IMR-90 (cell line): ENCODE results near the gene ADAM12. TPM values are rescaled to one million over a fixed set of nuclear protein-coding genes. Genes with fewer than 3 reads are reported as not detected.

ENCODE experiments used
- ATAC-seq: fragments of 200-7000 bp; cut with Tn5 transposase; 2 replicates; pipeline ENCODE4 v1.9.1; 2020; ENCODE audit warnings: low read depth, mild to moderate bottlenecking, moderate library complexity
- BruUV-seq: library from RNA; stranded (reverse); fragments of 400-500 nt; replicated peaks from 2 replicates; lab custom pipeline; 2021; lab: Mats Ljungman, UMichigan
- CTCF ChIA-PET: fragments of 300-600 bp; formaldehyde crosslinking; extraction: SDS; loops from one replicate; lab custom pipeline; 2021; ENCODE audit warnings: antibody characterized with exemption; lab: Yijun Ruan, JAX
- POLR2A ChIA-PET: fragments of 300-600 bp; sonication (Branson Sonifier 250); formaldehyde crosslinking; loops from one replicate; lab custom pipeline; 2022; ENCODE audit warnings: antibody characterized with exemption; ENCODE audit not compliant: unreplicated experiment; lab: Charles Lee
- DNase-seq: peaks from one replicate; pipeline ENCODE4 v3.0.0; 2013
- H2AFZ ChIP-seq: replicated peaks from 2 replicates; pipeline ENCODE3; 2013; ENCODE audit warnings: low read length, mild to moderate bottlenecking; ENCODE audit not compliant: poor library complexity
- H2AK5ac ChIP-seq: 2 replicates; pipeline ENCODE4 v1.6.1; 2013; ENCODE audit warnings: low read depth, low read length, inconsistent platforms
- H2AK9ac ChIP-seq: replicated peaks from 2 replicates; pipeline ENCODE3; 2013; ENCODE audit warnings: mild to moderate bottlenecking, low read depth, low read length, moderate library complexity; ENCODE audit not compliant: poor library complexity
- H2BK120ac ChIP-seq: 2 replicates; pipeline ENCODE4 v1.6.1; 2013; ENCODE audit warnings: low read depth, low read length, inconsistent platforms
- H2BK15ac ChIP-seq: 3 replicates; pipeline ENCODE4 v1.6.1; 2013; ENCODE audit warnings: low read depth, low read length, inconsistent platforms
- H2BK20ac ChIP-seq: 2 replicates; pipeline ENCODE4 v1.6.1; 2013; ENCODE audit warnings: low read depth, mild to moderate bottlenecking, inconsistent platforms, low read length, moderate library complexity
- H2BK5ac ChIP-seq: 2 replicates; pipeline ENCODE4 v1.6.1; 2013; ENCODE audit warnings: mild to moderate bottlenecking, low read depth, low read length, inconsistent platforms; ENCODE audit not compliant: poor library complexity, severe bottlenecking
- H3K14ac ChIP-seq: replicated peaks from 2 replicates; pipeline ENCODE4 v1.6.1; 2013; ENCODE audit warnings: low read depth, low read length, inconsistent platforms
- H3K18ac ChIP-seq: 2 replicates; pipeline ENCODE4 v1.6.1; 2013; ENCODE audit warnings: low read depth, low read length, control low read depth
- H3K23ac ChIP-seq: 2 replicates; pipeline ENCODE4 v1.6.1; 2013; ENCODE audit warnings: low read depth, low read length, inconsistent platforms
- H3K27ac ChIP-seq: 2 replicates; pipeline ENCODE4 v1.5.1; 2013; ENCODE audit warnings: mild to moderate bottlenecking, control low read depth, low read length; ENCODE audit not compliant: insufficient read depth
- H3K27me3 ChIP-seq: 2 replicates; pipeline ENCODE4 v1.6.1; 2013; ENCODE audit warnings: low read length; ENCODE audit not compliant: control insufficient read depth, insufficient read depth
- H3K36me3 ChIP-seq: 2 replicates; pipeline ENCODE4 v1.6.1; 2013; ENCODE audit warnings: low read length, mixed read lengths; ENCODE audit not compliant: control insufficient read depth, insufficient read depth
- H3K4ac ChIP-seq: 2 replicates; pipeline ENCODE4 v1.6.1; 2013; ENCODE audit warnings: low read depth, low read length, inconsistent platforms
- H3K4me1 ChIP-seq: 2 replicates; pipeline ENCODE4 v1.6.1; 2013; ENCODE audit warnings: low read length, mixed read lengths; ENCODE audit not compliant: control insufficient read depth, insufficient read depth
- H3K4me2 ChIP-seq: 2 replicates; pipeline ENCODE4 v1.6.1; 2013; ENCODE audit warnings: low read depth, mild to moderate bottlenecking, control low read depth, low read length, moderate library complexity
- H3K4me3 ChIP-seq: 2 replicates; pipeline ENCODE4 v1.5.1; 2013; ENCODE audit warnings: low read depth, mild to moderate bottlenecking, control low read depth, low read length, moderate library complexity; ENCODE audit not compliant: insufficient read depth
- H3K56ac ChIP-seq: 2 replicates; pipeline ENCODE4 v1.6.1; 2013; ENCODE audit warnings: low read length, inconsistent platforms; ENCODE audit not compliant: insufficient read depth; ENCODE audit errors: extremely low read depth
- H3K79me1 ChIP-seq, 2 experiments: 2 replicates each; pipeline ENCODE4 v1.6.1; 2013; ENCODE audit warnings: low read length in 2 of 2, inconsistent platforms in 1 of 2, low read depth in 1 of 2
- H3K9ac ChIP-seq: 2 replicates; pipeline ENCODE4 v1.6.1; 2013; ENCODE audit warnings: low read depth, low read length, control low read depth
- H3K9me1 ChIP-seq: 2 replicates; pipeline ENCODE4 v1.6.1; 2013; ENCODE audit warnings: low read length, inconsistent platforms; ENCODE audit not compliant: insufficient read depth
- H3K9me3 ChIP-seq: 2 replicates; pipeline ENCODE4 v1.6.1; 2013; ENCODE audit warnings: low read length; ENCODE audit not compliant: control insufficient read depth, insufficient read depth
- H4K20me1 ChIP-seq: 2 replicates; pipeline ENCODE4 v1.6.1; 2013; ENCODE audit warnings: low read length, inconsistent platforms; ENCODE audit not compliant: insufficient read depth
- H4K5ac ChIP-seq: 2 replicates; pipeline ENCODE4 v1.6.1; 2013; ENCODE audit warnings: mild to moderate bottlenecking, low read depth, low read length, control low read depth
- H4K8ac ChIP-seq, 2 experiments: 2 replicates each; pipeline ENCODE4 v1.6.1; 2013; ENCODE audit warnings: low read depth in 2 of 2, low read length in 2 of 2, control low read depth in 1 of 2, inconsistent platforms in 1 of 2
- H4K91ac ChIP-seq: 2 replicates; pipeline ENCODE4 v1.6.1; 2013; ENCODE audit warnings: low read depth, low read length, inconsistent platforms; ENCODE audit not compliant: insufficient read depth
- CEBPB ChIP-seq: IDR thresholded peaks from 2 replicates; pipeline ENCODE4 v1.6.1; 2012; ENCODE audit warnings: low read depth, low read length, improper control_type of control experiment
- FOS ChIP-seq: fragments of 150-350 bp; IDR thresholded peaks from 2 replicates; pipeline ENCODE4 v1.6.1; 2016; ENCODE audit warnings: low read depth, low read length
- MAZ ChIP-seq: IDR thresholded peaks from 2 replicates; pipeline ENCODE4 v1.6.1; 2012; ENCODE audit warnings: low read depth, mild to moderate bottlenecking, low read length, improper control_type of control experiment, moderate library complexity, borderline replicate concordance
- POLR2A ChIP-seq: IDR thresholded peaks from 2 replicates; pipeline ENCODE4 v1.6.1; 2012; ENCODE audit warnings: mild to moderate bottlenecking, low read depth, low read length
- RAD21 ChIP-seq: IDR thresholded peaks from 2 replicates; pipeline ENCODE4 v1.6.1; 2012; ENCODE audit warnings: low read length, improper control_type of control experiment
- RCOR1 ChIP-seq: IDR thresholded peaks from 2 replicates; pipeline ENCODE4 v1.6.1; 2012; ENCODE audit warnings: mild to moderate bottlenecking, low read length, improper control_type of control experiment; ENCODE audit not compliant: insufficient replicate concordance
- RFX5 ChIP-seq: IDR thresholded peaks from 2 replicates; pipeline ENCODE4 v1.8.0; 2012; ENCODE audit warnings: low read depth, mild to moderate bottlenecking, low read length, moderate library complexity
- SMC3 ChIP-seq: fragments of 150-350 bp; IDR thresholded peaks from 2 replicates; pipeline ENCODE4 v1.6.1; 2016; ENCODE audit warnings: low read depth, mild to moderate bottlenecking, antibody characterized with exemption, low read length, moderate library complexity
- USF2 ChIP-seq: fragments of 150-350 bp; IDR thresholded peaks from 2 replicates; pipeline ENCODE4 v1.6.1; 2017; ENCODE audit warnings: mild to moderate bottlenecking, antibody characterized with exemption, low read length, low read depth
- WGBS, 2 experiments: methylation state at CpG; one replicate each; pipeline versions ENCODE4 v1.1.5 to v1.1.7; 2013; ENCODE audit warnings: missing lambda C conversion rate in 2 of 2; ENCODE audit not compliant: insufficient read length in 1 of 2; ENCODE audit errors: extremely low coverage in 2 of 2; 5-methylcytosine and 5-hydroxymethylcytosine counted together
- dilution Hi-C: fragments of 300-500 bp; cut with HindIII; formaldehyde crosslinking; loops from one replicate; pipeline ENCODE4 v1.14.3; 2018; ENCODE audit warnings: low sequenced_read_pairs; ENCODE audit not compliant: unreplicated experiment
- in situ Hi-C: fragments of 300-500 bp; cut with MboI; formaldehyde crosslinking; loops from 3 replicates; pipeline ENCODE4 v1.14.3; 2019; ENCODE audit warnings: low sequenced_read_pairs, inconsistent platforms, mixed read lengths
- intact Hi-C: fragments of 100-400 bp; cut with micrococcal nuclease; formaldehyde crosslinking; loops from 2 replicates; pipeline ENCODE4 v1.10.0; 2022
- polyA plus RNA-seq, 3 experiments: library from polyadenylated mRNA; depleted of rRNA; stranded (reverse); fragments of >200 nt; gene quantifications; 2 replicates each; pipeline ENCODE4 v1.2.3, GENCODE V29; 2012; ENCODE audit warnings: low replicate concordance in 1 of 3
- total RNA-seq: library from RNA; depleted of rRNA; stranded (reverse); fragments of >200 nt; gene quantifications from 2 replicates; pipeline ENCODE4 v1.2.3, GENCODE V29; 2012

The ADAM12 gene
- total and polyA plus RNA-seq, 2 of the 4 experiments (the other 2 are of a cell fraction) = 9.6 to 10.2 TPM

DNA sequence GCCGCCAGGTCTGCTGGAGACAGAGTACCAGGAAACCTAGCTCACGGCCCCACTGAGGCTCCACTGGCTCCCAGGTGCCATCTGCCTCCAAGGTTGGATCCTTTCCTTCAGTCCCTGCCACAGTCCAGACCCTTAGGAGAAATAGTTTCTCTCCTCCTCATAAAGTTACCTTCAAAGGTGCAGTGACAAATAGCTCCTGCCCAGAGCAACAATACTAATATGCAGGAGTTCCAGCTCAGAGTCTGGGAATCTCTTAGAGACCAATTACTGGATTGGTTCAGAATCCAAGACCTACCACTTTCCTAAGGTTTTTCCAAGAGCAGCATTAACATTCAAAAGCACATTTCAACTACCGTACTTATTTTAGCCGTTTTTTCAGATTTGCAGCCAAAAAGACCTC, 41.0 kb upstream of the ADAM12 start:
- no peak overlapping the region for H4K5ac ChIP-seq
- H4K91ac ChIP-seq = no peak overlapping the region
- H3K9ac ChIP-seq = no peak overlapping the region
- H2BK15ac ChIP-seq = no peak overlapping the region
- BruUV-seq = no TSS peak
- H4K8ac ChIP-seq = no peak overlapping the region
- peaks cover 2% of the 10 kb centered on the region for H3K9me3 ChIP-seq
- WGBS, 2 experiments = 88% methylated on average over 2 of the region's 4 CpGs; no CpG with 5 or more reads in 1 of the 2 experiments
- dilution Hi-C loops = no loop called here
- ATAC-seq (no peak), DNase-seq (no peak)
- H3K23ac ChIP-seq = no peak overlapping the region
- H3K4me1 ChIP-seq = no peaks in the 10 kb centered on the region
- H3K14ac ChIP-seq = no peak overlapping the region
- H2AK5ac ChIP-seq = no peak overlapping the region
- no peak overlapping the region for H3K18ac ChIP-seq
- no peak overlapping the region for H2BK20ac ChIP-seq
- no peaks in the 10 kb centered on the region for H3K79me1 ChIP-seq
- H3K4ac ChIP-seq = no peak overlapping the region
- no peaks in the 10 kb centered on the region for H4K20me1 ChIP-seq
- in situ Hi-C loops = no loop called here
- H2AFZ ChIP-seq = no peak overlapping the region
- H2AK9ac ChIP-seq = no peak overlapping the region
- no peak overlapping the region for H3K4me3 ChIP-seq
- H2BK5ac ChIP-seq = no peak overlapping the region
- no peak for TF ChIP-seq RCOR1
- no peak for TF ChIP-seq RAD21
- no peak for TF ChIP-seq RFX5
- no peak for TF ChIP-seq MAZ
- TF ChIP-seq FOS = no peak
- no peak for TF ChIP-seq SMC3
- TF ChIP-seq USF2 = no peak
- no peak for TF ChIP-seq CEBPB
- TF ChIP-seq POLR2A = no peak
- no peak overlapping the region for H3K56ac ChIP-seq
- intact Hi-C loops = no loop called here
- no peak overlapping the region for H3K27ac ChIP-seq
- no peaks in the 10 kb centered on the region for H3K9me1 ChIP-seq
- peaks cover 7% of the 10 kb centered on the region for H3K27me3 ChIP-seq
- POLR2A ChIA-PET = no interaction called here
- H3K4me2 ChIP-seq = no peak overlapping the region
- H3K36me3 ChIP-seq = no peaks in the 10 kb centered on the region
- no peak overlapping the region for H2BK120ac ChIP-seq
- CTCF ChIA-PET = no interaction called here
